ENCODE measurements around the gene SMYD3. TPM values are rescaled to one million over a fixed set of nuclear protein-coding genes. Genes with fewer than 3 reads are reported as not detected.

The SMYD3 gene
- total and polyA plus RNA-seq, 2 of the 13 experiments (the other 11 are each of a cell fraction or from before 2014, with no cell fraction given), result 27.7 to 35.8 TPM

DNA sequence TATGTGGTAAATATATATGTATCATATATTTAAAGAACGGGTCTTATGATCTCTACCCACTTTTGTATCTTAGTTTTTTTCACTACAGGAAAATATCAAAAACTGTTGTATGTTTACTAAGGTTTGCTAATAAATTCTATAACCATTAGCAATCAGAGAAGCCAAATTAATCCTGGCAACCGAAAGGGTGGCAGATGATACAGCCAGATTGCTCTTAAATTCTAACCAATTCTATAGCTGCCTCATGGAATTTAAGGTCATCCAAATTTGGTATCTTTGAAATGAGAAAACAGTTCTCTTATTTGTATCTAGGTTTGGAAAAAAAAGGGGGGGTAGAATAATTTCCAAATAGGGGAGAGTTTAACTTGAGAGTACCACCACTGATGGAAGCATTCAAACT, 591.2 kb downstream of the SMYD3 start:
- 93% methylated on average over 2 of the region's 2 CpGs for WGBS (ENCODE audit: low lambda C conversion rate)
- in situ Hi-C loops (cut with HindIII; ENCODE audit: extremely low pct_ligation_motif_present, low pct_unique_long_range_greater_than_20kb), result no loop called here
- no TSS peak for BruUV-seq (replicated peaks)
- TF ChIP-seq RBM39 (IDR thresholded peaks at IDR 0.05; ENCODE audit: low read depth, low read length, poor library complexity, severe bottlenecking) (no peak), NAIF1 (CRISPR knock-in tag; IDR thresholded peaks at IDR 0.05; ENCODE audit: borderline replicate concordance) (no peak), ZMYM3 (CRISPR knock-in tag; IDR thresholded peaks at IDR 0.05) (no peak), ZNF350 (CRISPR knock-in tag; IDR thresholded peaks at IDR 0.05; ENCODE audit: borderline replicate concordance, low read depth) (no peak), TOE1 (CRISPR knock-in tag; IDR thresholded peaks at IDR 0.05) (no peak), ZNF318 (CRISPR knock-in tag; IDR thresholded peaks at IDR 0.05) (no peak), MEF2D (CRISPR knock-in tag; IDR thresholded peaks at IDR 0.05) (no peak), POGK (CRISPR knock-in tag; conservative IDR thresholded peaks at IDR 0.05) (no peak), U2AF2 (IDR thresholded peaks at IDR 0.05; ENCODE audit: low read depth, low read length) (no peak), NR3C1 (CRISPR knock-in tag; IDR thresholded peaks at IDR 0.05) (no peak)
- TF ChIP-seq, protein P1, sequence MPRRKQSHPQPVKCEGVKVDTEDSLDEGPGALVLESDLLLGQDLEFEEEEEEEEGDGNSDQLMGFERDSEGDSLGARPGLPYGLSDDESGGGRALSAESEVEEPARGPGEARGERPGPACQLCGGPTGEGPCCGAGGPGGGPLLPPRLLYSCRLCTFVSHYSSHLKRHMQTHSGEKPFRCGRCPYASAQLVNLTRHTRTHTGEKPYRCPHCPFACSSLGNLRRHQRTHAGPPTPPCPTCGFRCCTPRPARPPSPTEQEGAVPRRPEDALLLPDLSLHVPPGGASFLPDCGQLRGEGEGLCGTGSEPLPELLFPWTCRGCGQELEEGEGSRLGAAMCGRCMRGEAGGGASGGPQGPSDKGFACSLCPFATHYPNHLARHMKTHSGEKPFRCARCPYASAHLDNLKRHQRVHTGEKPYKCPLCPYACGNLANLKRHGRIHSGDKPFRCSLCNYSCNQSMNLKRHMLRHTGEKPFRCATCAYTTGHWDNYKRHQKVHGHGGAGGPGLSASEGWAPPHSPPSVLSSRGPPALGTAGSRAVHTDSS (CRISPR knock-in tag; conservative IDR thresholded peaks at IDR 0.05), result no peak
- TF ChIP-seq, protein P2, sequence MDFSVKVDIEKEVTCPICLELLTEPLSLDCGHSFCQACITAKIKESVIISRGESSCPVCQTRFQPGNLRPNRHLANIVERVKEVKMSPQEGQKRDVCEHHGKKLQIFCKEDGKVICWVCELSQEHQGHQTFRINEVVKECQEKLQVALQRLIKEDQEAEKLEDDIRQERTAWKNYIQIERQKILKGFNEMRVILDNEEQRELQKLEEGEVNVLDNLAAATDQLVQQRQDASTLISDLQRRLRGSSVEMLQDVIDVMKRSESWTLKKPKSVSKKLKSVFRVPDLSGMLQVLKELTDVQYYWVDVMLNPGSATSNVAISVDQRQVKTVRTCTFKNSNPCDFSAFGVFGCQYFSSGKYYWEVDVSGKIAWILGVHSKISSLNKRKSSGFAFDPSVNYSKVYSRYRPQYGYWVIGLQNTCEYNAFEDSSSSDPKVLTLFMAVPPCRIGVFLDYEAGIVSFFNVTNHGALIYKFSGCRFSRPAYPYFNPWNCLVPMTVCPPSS (IDR thresholded peaks at IDR 0.05), result no peak

More for the DNA sequence above, 591.2 kb downstream of the SMYD3 start:
- Histone ChIP-seq H3K27ac (ENCODE audit: extremely low read length, insufficient read depth, low read length) (no peak overlapping the region), H3K36me3 (replicated peaks in 1 of 2; ENCODE audit: control insufficient read depth in 1 of 2, insufficient read depth in 2 of 2, low read length in 2 of 2) (0 out of 5 replicates have a peak, but pooled peaks cover 0 to 3% of the 10 kb centered on the region in 2 experiments), H3K4me2 (ENCODE audit: low read depth, low read length) (no peak overlapping the region), H4K20me1 (ENCODE audit: insufficient read depth, low read length) (no peaks in the 10 kb centered on the region), H3K79me2 (ENCODE audit: insufficient read depth, low read length) (no peaks in the 10 kb centered on the region), H3K4me1 (ENCODE audit: insufficient read depth, low read length) (peaks cover 2% of the 10 kb centered on the region; the same call in 1 of the 2 replicates), H2AFZ (ENCODE audit: low read length) (no peak overlapping the region), H3K9ac (ENCODE audit: insufficient read depth, low read depth, low read length) (no peak overlapping the region), H3K4me3 (replicated peaks in 1 of 3; ENCODE audit: insufficient read depth in 1 of 3, low read depth in 2 of 3, low read length in 3 of 3) (no peak overlapping the region), H3K9me3 (ENCODE audit: low read length) (no peaks in the 10 kb centered on the region), H3K27me3 (ENCODE audit: control insufficient read depth in 1 of 2, insufficient read depth in 2 of 2, low read length in 2 of 2) (no peaks in the 10 kb centered on the region)
- DNase-seq (ENCODE audit: low spot score) (no peak), ATAC-seq (no peak), FAIRE-seq (no peak)
- intact Hi-C loops (cut with micrococcal nuclease; ENCODE audit: unreplicated experiment), result no loop called here
- CTCF ChIA-PET (ENCODE audit: low intra/inter-chr PET ratio, low total read pairs), result no interaction called here
- POLR2A ChIA-PET, result no interaction called here
